ENCODE data around the gene PEX14. TPM values are rescaled to one million over a fixed set of nuclear protein-coding genes. Genes with fewer than 3 reads are reported as not detected.

PEX14 gene
- total RNA-seq, 1 experiment from 2014 or later: 17.7 TPM

DNA sequence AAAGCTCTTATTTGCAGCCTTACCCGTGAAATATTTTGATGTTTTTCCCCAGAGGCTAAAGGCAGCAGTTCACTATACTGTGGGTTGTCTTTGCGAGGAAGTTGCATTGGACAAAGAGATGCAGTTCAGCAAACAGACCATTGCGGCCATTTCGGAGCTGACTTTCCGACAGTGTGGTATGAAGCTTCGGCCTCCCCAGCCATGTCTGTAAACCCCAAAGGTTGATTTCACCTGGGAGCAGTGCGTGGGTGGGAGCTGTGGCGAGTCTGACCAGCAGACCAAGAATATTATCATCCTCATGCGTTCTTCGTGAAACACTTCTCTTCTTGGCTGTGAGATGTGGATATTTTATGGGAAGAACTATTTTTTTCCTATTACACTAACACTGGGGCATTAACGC lies 41.0 kb upstream of the PEX14 start:
- TF ChIP-seq CTCF (IDR thresholded peaks at IDR 0.05; ENCODE audit: unreplicated experiment): no peak
- Mint-ChIP-seq H3K4me3 (ENCODE audit: low read depth, unreplicated experiment) (no peak overlapping the region), H3K27me3 (ENCODE audit: unreplicated experiment) (no peaks in the 10 kb centered on the region), H3K27ac (ENCODE audit: unreplicated experiment) (no peak overlapping the region), H3K9me3 (ENCODE audit: low read depth, unreplicated experiment) (no peaks in the 10 kb centered on the region), H3K36me3 (ENCODE audit: insufficient read depth, unreplicated experiment) (peaks cover 17% of the 10 kb centered on the region), H3K4me1 (ENCODE audit: low read depth, unreplicated experiment) (no peaks in the 10 kb centered on the region)
- no peak for DNase-seq
- CTCF ChIA-PET: no interaction called here
- intact Hi-C loops (cut with micrococcal nuclease; ENCODE audit: unreplicated experiment): no loop called here
- BruUV-seq (replicated peaks): no TSS peak

DNA sequence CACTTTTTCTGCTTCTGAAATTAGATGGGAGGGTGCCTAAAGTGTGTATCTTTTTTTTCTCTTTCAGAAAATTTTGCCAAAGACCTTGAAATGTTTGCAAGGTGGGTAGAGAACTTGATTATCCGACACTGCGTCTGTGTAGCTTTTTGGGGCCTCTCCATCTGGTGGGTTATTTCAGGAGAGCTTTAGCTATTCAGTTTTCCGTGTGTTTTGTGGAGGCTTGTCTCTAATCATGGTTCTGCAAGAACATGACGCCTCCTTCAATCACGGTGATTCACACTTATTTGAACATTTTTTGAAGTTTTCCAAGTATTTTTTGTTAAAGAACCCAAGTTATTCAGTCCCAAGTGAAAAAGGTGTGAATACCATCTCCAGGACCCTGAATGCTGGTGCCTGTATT lies 40.2 kb upstream of the PEX14 start:
- CTCF ChIA-PET: no interaction called here
- Mint-ChIP-seq H3K27ac (ENCODE audit: unreplicated experiment) (no peak overlapping the region), H3K4me3 (ENCODE audit: low read depth, unreplicated experiment) (no peak overlapping the region), H3K4me1 (ENCODE audit: low read depth, unreplicated experiment) (no peaks in the 10 kb centered on the region), H3K27me3 (ENCODE audit: unreplicated experiment) (no peaks in the 10 kb centered on the region), H3K36me3 (ENCODE audit: insufficient read depth, unreplicated experiment) (peaks cover 17% of the 10 kb centered on the region), H3K9me3 (ENCODE audit: low read depth, unreplicated experiment) (no peaks in the 10 kb centered on the region)
- no TSS peak for BruUV-seq (replicated peaks)
- no peak for DNase-seq
- no peak for TF ChIP-seq CTCF (IDR thresholded peaks at IDR 0.05; ENCODE audit: unreplicated experiment)
- intact Hi-C loops (cut with micrococcal nuclease; ENCODE audit: unreplicated experiment): no loop called here

DNA sequence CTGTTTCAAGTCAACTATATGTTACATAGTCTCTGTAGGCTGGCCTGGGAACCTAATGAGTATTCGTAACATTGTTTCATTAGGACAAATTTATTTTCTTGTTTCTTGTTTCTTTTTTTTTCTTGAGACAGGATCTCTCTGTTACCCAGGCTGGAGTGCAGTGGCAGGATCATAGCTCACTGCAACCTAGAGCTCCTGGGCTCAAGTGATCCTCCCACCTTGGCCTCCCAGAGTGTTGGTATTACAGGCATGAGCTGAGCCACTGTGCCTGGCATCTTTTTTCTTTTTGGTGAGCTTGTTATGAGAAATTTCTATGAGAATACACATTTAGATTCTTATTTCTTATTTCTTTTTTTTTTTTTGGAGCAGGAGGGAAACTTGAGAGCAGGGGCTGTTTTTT lies 37.7 kb upstream of the PEX14 start:
- no peaks in the 10 kb centered on the region for H3K9me3 Mint-ChIP-seq (ENCODE audit: low read depth, unreplicated experiment)
- H3K27ac Mint-ChIP-seq (ENCODE audit: unreplicated experiment): no peak overlapping the region
- H3K36me3 Mint-ChIP-seq (ENCODE audit: insufficient read depth, unreplicated experiment): peaks cover 2% of the 10 kb centered on the region
- DNase-seq: no peak
- no peaks in the 10 kb centered on the region for H3K27me3 Mint-ChIP-seq (ENCODE audit: unreplicated experiment)
- TF ChIP-seq CTCF (IDR thresholded peaks at IDR 0.05; ENCODE audit: unreplicated experiment): no peak
- BruUV-seq (replicated peaks): no TSS peak
- H3K4me3 Mint-ChIP-seq (ENCODE audit: low read depth, unreplicated experiment): no peak overlapping the region
- CTCF ChIA-PET: interaction anchor here (0.7 to 0.9 kb wide), 2 partner anchors 19 to 317 kb away, joined by 3 to 9 read pairs; no protein-coding TSS in a partner anchor
- intact Hi-C loops (cut with micrococcal nuclease; ENCODE audit: unreplicated experiment): no loop called here
- H3K4me1 Mint-ChIP-seq (ENCODE audit: low read depth, unreplicated experiment): no peaks in the 10 kb centered on the region

- Mint-ChIP-seq H3K4me3 (ENCODE audit: low read depth, unreplicated experiment) (no peak overlapping the region), H3K4me1 (ENCODE audit: low read depth, unreplicated experiment) (no peaks in the 10 kb centered on the region), H3K36me3 (ENCODE audit: insufficient read depth, unreplicated experiment) (peaks cover 6% of the 10 kb centered on the region), H3K27ac (ENCODE audit: unreplicated experiment) (no peak overlapping the region), H3K9me3 (ENCODE audit: low read depth, unreplicated experiment) (no peaks in the 10 kb centered on the region), H3K27me3 (ENCODE audit: unreplicated experiment) (no peaks in the 10 kb centered on the region)
- CTCF ChIA-PET: no interaction called here
- TF ChIP-seq CTCF (IDR thresholded peaks at IDR 0.05; ENCODE audit: unreplicated experiment): no peak
- BruUV-seq (replicated peaks): no TSS peak
- no peak for DNase-seq
- intact Hi-C loops (cut with micrococcal nuclease; ENCODE audit: unreplicated experiment): no loop called here
These were observed 36.0 kb upstream of the PEX14 start for GRCh38 chr1:10438677-10439163.

All from Calu3 (cell line).